Liver (tissue), 9 donors: ENCODE data around the gene RBM6. TPM values are rescaled to one million over a fixed set of nuclear protein-coding genes. Genes with fewer than 3 reads are reported as not detected.

Source experiments
- DNase-seq: peaks from one replicate; pipeline ENCODE4 v3.0.0-alpha.2; 2017; ENCODE audit warnings: low spot score
- H3K27ac ChIP-seq, 2 donors: one replicate each; pipeline ENCODE4 v1.7.0; 2013; ENCODE audit warnings: inconsistent platforms in 2 of 2, low read length in 2 of 2, control low read depth in 1 of 2, low read depth in 1 of 2, mild to moderate bottlenecking in 1 of 2
- H3K27me3 ChIP-seq, 4 donors: one replicate each; pipeline versions ENCODE4 v1.6.1 to v1.7.0; 2013; ENCODE audit warnings: low read length in 3 of 4, inconsistent platforms in 1 of 4, mild to moderate bottlenecking in 1 of 4, moderate library complexity in 1 of 4; ENCODE audit not compliant: control insufficient read depth in 4 of 4, insufficient read depth in 4 of 4
- H3K36me3 ChIP-seq, 4 donors: one replicate each; pipeline versions ENCODE4 v1.6.1 to v1.7.0; 2013; ENCODE audit warnings: low read length in 3 of 4, mild to moderate bottlenecking in 3 of 4, low read depth in 1 of 4, moderate library complexity in 1 of 4; ENCODE audit not compliant: control insufficient read depth in 4 of 4, insufficient read depth in 3 of 4
- H3K4me1 ChIP-seq, 4 donors: one replicate each; pipeline versions ENCODE4 v1.6.1 to v1.7.0; 2013; ENCODE audit warnings: low read length in 3 of 4, mild to moderate bottlenecking in 3 of 4, moderate library complexity in 1 of 4; ENCODE audit not compliant: control insufficient read depth in 4 of 4, insufficient read depth in 4 of 4
- H3K4me3 ChIP-seq, 3 donors: one replicate each; pipeline versions ENCODE4 v1.6.1 to v1.7.0; 2013; ENCODE audit warnings: low read length in 3 of 3, control low read depth in 1 of 3, low read depth in 1 of 3, mild to moderate bottlenecking in 1 of 3
- H3K9ac ChIP-seq, 2 donors: one replicate each; pipeline ENCODE4 v1.7.0; 2013; ENCODE audit warnings: low read length in 2 of 2, mild to moderate bottlenecking in 2 of 2, moderate library complexity in 2 of 2, control low read depth in 1 of 2, low read depth in 1 of 2
- H3K9me3 ChIP-seq, 4 donors: one replicate each; pipeline versions ENCODE4 v1.6.1 to v1.7.0; 2013; ENCODE audit warnings: low read length in 3 of 4; ENCODE audit not compliant: control insufficient read depth in 4 of 4
- ATF3 ChIP-seq: IDR thresholded peaks from 2 replicates; pipeline ENCODE4 v1.6.1; 2016; ENCODE audit warnings: antibody characterized with exemption
- EGR1 ChIP-seq, 2 donors: IDR thresholded peaks; 2 replicates each; pipeline ENCODE4 v1.6.1; 2016 to 2018; ENCODE audit warnings: antibody characterized with exemption in 2 of 2, low read depth in 2 of 2
- FOXA1 ChIP-seq: IDR thresholded peaks from 2 replicates; pipeline ENCODE4 v1.6.1; 2016; ENCODE audit warnings: antibody characterized with exemption
- HNF4A ChIP-seq, 2 donors: conservative IDR thresholded peaks; 2 replicates each; pipeline ENCODE4 v1.6.1; 2016; ENCODE audit warnings: antibody characterized with exemption in 2 of 2, mild to moderate bottlenecking in 2 of 2
- HNF4G ChIP-seq: IDR thresholded peaks from 2 replicates; pipeline ENCODE4 v1.6.1; 2016; ENCODE audit warnings: antibody characterized with exemption
- JUND ChIP-seq, 2 donors: IDR thresholded peaks; 2 replicates each; pipeline ENCODE4 v1.6.1; 2016; ENCODE audit warnings: antibody characterized with exemption in 2 of 2
- MAX ChIP-seq: IDR thresholded peaks from 2 replicates; pipeline ENCODE4 v1.6.1; 2016; ENCODE audit warnings: antibody characterized with exemption
- NR2F2 ChIP-seq: IDR thresholded peaks from 2 replicates; pipeline ENCODE4 v1.6.1; 2016; ENCODE audit warnings: antibody characterized with exemption
- RAD21 ChIP-seq, 2 donors: IDR thresholded peaks; 2 replicates each; pipeline ENCODE4 v1.6.1; 2016; ENCODE audit warnings: antibody characterized with exemption in 2 of 2, mild to moderate bottlenecking in 2 of 2
- REST ChIP-seq: IDR thresholded peaks from 2 replicates; pipeline ENCODE4 v1.6.1; 2016; ENCODE audit warnings: antibody characterized with exemption, mild to moderate bottlenecking
- RXRA ChIP-seq, 2 donors: IDR thresholded peaks; 2 replicates each; pipeline ENCODE4 v1.6.1; 2017 to 2018; ENCODE audit warnings: antibody characterized with exemption in 2 of 2, mild to moderate bottlenecking in 1 of 2
- SP1 ChIP-seq: IDR thresholded peaks from 2 replicates; pipeline ENCODE4 v1.6.1; 2018; ENCODE audit warnings: antibody characterized with exemption, mild to moderate bottlenecking
- YY1 ChIP-seq: IDR thresholded peaks from 2 replicates; pipeline ENCODE4 v1.6.1; 2016; ENCODE audit warnings: antibody characterized with exemption, mild to moderate bottlenecking
- WGBS: extraction: QIAGEN DNeasy Blood & Tissue Kit; methylation state at CpG from one replicate; pipeline ENCODE4 v1.1.7; 2013; 5-methylcytosine and 5-hydroxymethylcytosine counted together
- polyA plus RNA-seq, 2 donors: library from polyadenylated mRNA; stranded (reverse) in 1 of 2; unstranded in 1 of 2; fragments of 200-250 nt in 1 of 2; fragments of >200 nt in 1 of 2; fragmentation: Nextera tagmentation in 1 of 2; extraction: Ambion mirVana in 1 of 2; gene quantifications; one replicate each; pipeline versions ENCODE4 v1.2.1 to v1.2.3, GENCODE V29; 2013 to 2015
- total RNA-seq, 2 donors: library from RNA; depleted of rRNA; stranded (reverse); fragments of >200 nt; gene quantifications; one replicate each; pipeline ENCODE4 v1.2.3, GENCODE V29; 2014
- TF ChIP-seq, protein P1 (sequence below): fragments of 150-350 bp; IDR thresholded peaks from 2 replicates; pipeline ENCODE4 v1.5.1; 2017; ENCODE audit warnings: improper control_type of control experiment, low read depth, low read length; ENCODE audit not compliant: missing input control
- donor health status: healthy.
- donor health status: healthy.
- donor health status: healthy.
- donor health status: healthy.
- donor health status: healthy.

RBM6 gene
- total and polyA plus RNA-seq, 4 donors, result 10.9 to 59.2 (median 37.5) TPM

- Histone ChIP-seq H3K4me3 (no peak overlapping the region), H3K27me3 (no peaks in the 10 kb centered on the region), H3K9ac (no peak overlapping the region), H3K36me3 (peaks cover 3 to 41% (median 30%) of the 10 kb centered on the region in 4 donors), H3K9me3 (no peaks in the 10 kb centered on the region), H3K27ac (no peak overlapping the region), H3K4me1 (no peaks in the 10 kb centered on the region)
- peak; percentile 90 to 92 for TF ChIP-seq RAD21 (IDR thresholded peaks at IDR 0.05)
- no peak for TF ChIP-seq SP1
- no peak for TF ChIP-seq YY1
- TF ChIP-seq, protein P1, sequence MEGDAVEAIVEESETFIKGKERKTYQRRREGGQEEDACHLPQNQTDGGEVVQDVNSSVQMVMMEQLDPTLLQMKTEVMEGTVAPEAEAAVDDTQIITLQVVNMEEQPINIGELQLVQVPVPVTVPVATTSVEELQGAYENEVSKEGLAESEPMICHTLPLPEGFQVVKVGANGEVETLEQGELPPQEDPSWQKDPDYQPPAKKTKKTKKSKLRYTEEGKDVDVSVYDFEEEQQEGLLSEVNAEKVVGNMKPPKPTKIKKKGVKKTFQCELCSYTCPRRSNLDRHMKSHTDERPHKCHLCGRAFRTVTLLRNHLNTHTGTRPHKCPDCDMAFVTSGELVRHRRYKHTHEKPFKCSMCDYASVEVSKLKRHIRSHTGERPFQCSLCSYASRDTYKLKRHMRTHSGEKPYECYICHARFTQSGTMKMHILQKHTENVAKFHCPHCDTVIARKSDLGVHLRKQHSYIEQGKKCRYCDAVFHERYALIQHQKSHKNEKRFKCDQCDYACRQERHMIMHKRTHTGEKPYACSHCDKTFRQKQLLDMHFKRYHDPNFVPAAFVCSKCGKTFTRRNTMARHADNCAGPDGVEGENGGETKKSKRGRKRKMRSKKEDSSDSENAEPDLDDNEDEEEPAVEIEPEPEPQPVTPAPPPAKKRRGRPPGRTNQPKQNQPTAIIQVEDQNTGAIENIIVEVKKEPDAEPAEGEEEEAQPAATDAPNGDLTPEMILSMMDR, result peak; percentile 76
- no peak for TF ChIP-seq RXRA (IDR thresholded peaks at IDR 0.05)
- WGBS, result 34% methylated on average over 13 of the region's 13 CpGs
- DNase-seq, result peak; percentile 82
Measured at GRCh38 chr3:50121072-50122032, 181.4 kb downstream of the RBM6 start.

DNA sequence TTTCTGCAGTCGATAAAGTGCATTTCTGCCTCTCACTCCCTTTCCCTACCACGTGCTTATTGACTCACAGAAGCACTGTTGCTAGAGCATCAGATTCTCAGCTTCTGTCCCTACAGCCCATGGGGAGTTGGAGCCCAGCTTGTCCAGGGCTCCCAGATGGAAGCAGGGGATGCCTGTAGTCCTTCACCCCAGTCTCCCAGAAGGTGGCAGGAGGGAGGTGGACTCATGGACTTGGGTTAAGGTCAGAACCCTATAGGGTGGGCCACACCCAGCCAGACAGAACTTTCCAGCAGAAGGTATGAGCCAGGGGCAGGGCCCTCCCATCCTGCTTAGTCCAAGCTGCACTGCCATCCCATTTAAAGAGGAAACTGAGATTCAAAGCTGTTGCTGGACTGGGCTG is 182.1 kb downstream of the RBM6 start:
- peaks cover 2 to 34% (median 23%) of the 10 kb centered on the region in 4 donors for H3K36me3 ChIP-seq
- DNase-seq, result no peak
- no peak for TF ChIP-seq MAX
- TF ChIP-seq HNF4G, result no peak
- no peak for TF ChIP-seq HNF4A (conservative IDR thresholded peaks at IDR 0.05)
- TF ChIP-seq REST, result no peak
- TF ChIP-seq, protein P1, result no peak
- no peak for TF ChIP-seq RAD21 (IDR thresholded peaks at IDR 0.05)
- no peak for TF ChIP-seq JUND (IDR thresholded peaks at IDR 0.05)
- TF ChIP-seq EGR1 (IDR thresholded peaks at IDR 0.05; ENCODE audit: low read depth in 2 of 2), result no peak
- no peak for TF ChIP-seq ATF3
- no peak for TF ChIP-seq FOXA1
- TF ChIP-seq NR2F2, result no peak
- no peak for TF ChIP-seq YY1
- WGBS, result 87% methylated on average over 2 of the region's 2 CpGs
- H3K27ac ChIP-seq, result no peak overlapping the region
- no peak overlapping the region for H3K4me3 ChIP-seq
- H3K9ac ChIP-seq, result no peak overlapping the region
- H3K27me3 ChIP-seq, result no peaks in the 10 kb centered on the region
- no peaks in the 10 kb centered on the region for H3K9me3 ChIP-seq
- H3K4me1 ChIP-seq, result no peaks in the 10 kb centered on the region
